ENCODE results near the gene MDP1.
"Not testable (repeated sequence)": the region's sequence is repeated elsewhere in the genome, so short reads cannot be mapped to it uniquely, and the experiment has no call there.

The MDP1 gene

GRCh38 chr14:24226473-24226872, 10.6 kb upstream of the MDP1 start:
- H3K27me3 ChIP-seq (ENCODE audit: control insufficient read depth, insufficient read depth, low read length) = no peaks in the 10 kb centered on the region
- no peak for DNase-seq (ENCODE audit: low read depth, low spot score)
- H3K4me3 ChIP-seq (ENCODE audit: low read length) = no peak overlapping the region
- no peaks in the 10 kb centered on the region for H3K9me3 ChIP-seq (ENCODE audit: control insufficient read depth, insufficient read depth, low read length)
- WGBS (ENCODE audit: insufficient coverage, insufficient read length) = no CpG with 5 or more reads among the region's 1 CpG
- no peak overlapping the region for H3K27ac ChIP-seq (ENCODE audit: low read length)
- H3K4me1 ChIP-seq (ENCODE audit: control insufficient read depth, insufficient read depth, low read length) = no peaks in the 10 kb centered on the region
- no peaks in the 10 kb centered on the region for H3K36me3 ChIP-seq (ENCODE audit: control insufficient read depth, insufficient read depth, low read length)

DNA sequence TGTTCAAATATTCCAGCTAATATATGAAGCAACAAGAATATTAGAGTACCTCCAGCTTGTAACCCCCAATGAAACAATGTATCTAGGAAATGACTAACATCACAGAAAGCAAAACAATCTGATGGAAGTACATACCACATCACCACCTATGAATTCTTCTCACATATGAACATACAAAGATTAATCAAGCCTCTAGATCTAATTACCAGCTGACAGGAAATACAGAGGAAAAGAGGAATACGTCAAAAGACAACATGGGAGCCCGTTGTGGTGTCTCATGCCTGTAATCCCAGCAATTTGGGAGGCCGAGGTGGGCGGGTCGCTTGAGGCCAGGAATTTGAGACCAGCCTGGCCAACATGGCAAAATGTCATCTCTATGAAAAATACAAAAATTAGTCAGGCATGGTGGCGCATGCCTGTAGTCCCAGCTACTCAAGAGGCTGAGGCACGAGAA, 8.8 kb upstream of the MDP1 start:
- WGBS (ENCODE audit: insufficient coverage, insufficient read length) = no CpG with 5 or more reads among the region's 7 CpGs
- Histone ChIP-seq H3K4me3 (ENCODE audit: low read length) (no peak overlapping the region), H3K27me3 (ENCODE audit: control insufficient read depth, insufficient read depth, low read length) (no peaks in the 10 kb centered on the region), H3K9me3 (ENCODE audit: control insufficient read depth, insufficient read depth, low read length) (no peaks in the 10 kb centered on the region), H3K4me1 (ENCODE audit: control insufficient read depth, insufficient read depth, low read length) (no peaks in the 10 kb centered on the region), H3K27ac (ENCODE audit: low read length) (no peak overlapping the region), H3K36me3 (ENCODE audit: control insufficient read depth, insufficient read depth, low read length) (no peaks in the 10 kb centered on the region)
- no peak for DNase-seq (ENCODE audit: low read depth, low spot score)

- H3K27me3 ChIP-seq (ENCODE audit: control insufficient read depth, insufficient read depth, low read length); H3K27ac ChIP-seq (ENCODE audit: low read length); H3K4me3 ChIP-seq (ENCODE audit: low read length); H3K9me3 ChIP-seq (ENCODE audit: control insufficient read depth, insufficient read depth, low read length); H3K36me3 ChIP-seq (ENCODE audit: control insufficient read depth, insufficient read depth, low read length); DNase-seq (ENCODE audit: low read depth, low spot score); H3K4me1 ChIP-seq (ENCODE audit: control insufficient read depth, insufficient read depth, low read length): not testable (repeated sequence)
- no CpG with 5 or more reads among the region's 4 CpGs for whole genome bisulfite sequencing (ENCODE audit: insufficient coverage, insufficient read length)
Measured at GRCh38 chr14:24222987-24223386, 7.1 kb upstream of the MDP1 start.

GRCh38 chr14:24219521-24219920, 3.7 kb upstream of the MDP1 start:
- no CpG with 5 or more reads among the region's 3 CpGs for WGBS (ENCODE audit: insufficient coverage, insufficient read length)
- no peaks in the 10 kb centered on the region for H3K4me1 ChIP-seq (ENCODE audit: control insufficient read depth, insufficient read depth, low read length)
- H3K9me3 ChIP-seq (ENCODE audit: control insufficient read depth, insufficient read depth, low read length) = no peaks in the 10 kb centered on the region

DNA sequence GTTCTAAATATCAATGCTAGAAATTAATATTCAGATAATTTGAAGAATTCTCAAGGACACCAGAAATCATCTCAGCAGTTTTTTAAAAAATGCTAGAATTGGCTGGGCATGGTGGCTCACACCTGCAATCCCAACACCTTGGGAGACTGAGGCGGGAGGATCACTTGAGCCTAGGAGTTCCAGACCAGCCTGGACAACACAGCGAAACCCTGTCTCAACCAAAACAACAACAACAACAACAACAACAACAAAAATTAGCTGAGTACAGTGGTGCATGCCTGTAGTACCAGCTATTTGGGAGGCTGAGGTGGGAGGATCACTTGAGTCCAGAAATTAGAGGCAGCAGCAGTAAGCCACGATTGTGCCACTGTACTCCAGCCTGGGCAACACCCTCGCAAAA, 3.2 kb upstream of the MDP1 start:
- WGBS (ENCODE audit: insufficient coverage, insufficient read length) = no CpG with 5 or more reads among the region's 4 CpGs

More at GRCh38 chr14:24219521-24219920, 3.7 kb upstream of the MDP1 start:
- Histone ChIP-seq H3K36me3 (ENCODE audit: control insufficient read depth, insufficient read depth, low read length) (0 out of 2 replicates have a peak, but pooled peaks cover 2% of the 10 kb centered on the region), H3K27ac (ENCODE audit: low read length) (no peak overlapping the region), H3K27me3 (ENCODE audit: control insufficient read depth, insufficient read depth, low read length) (no peaks in the 10 kb centered on the region), H3K4me3 (ENCODE audit: low read length) (no peak overlapping the region)
- no peak for DNase-seq (ENCODE audit: low read depth, low spot score)

GRCh38 chr14:24216876-24217275, 1.0 kb upstream of the MDP1 start:
- no CpG with 5 or more reads among the region's 1 CpG for WGBS (ENCODE audit: insufficient coverage, insufficient read length)
- not testable (repeated sequence) for H3K27me3 ChIP-seq (ENCODE audit: control insufficient read depth, insufficient read depth, low read length); DNase-seq (ENCODE audit: low read depth, low spot score); H3K27ac ChIP-seq (ENCODE audit: low read length); H3K4me3 ChIP-seq (ENCODE audit: low read length); H3K9me3 ChIP-seq (ENCODE audit: control insufficient read depth, insufficient read depth, low read length); H3K4me1 ChIP-seq (ENCODE audit: control insufficient read depth, insufficient read depth, low read length); H3K36me3 ChIP-seq (ENCODE audit: control insufficient read depth, insufficient read depth, low read length)

More for the DNA sequence above, 3.2 kb upstream of the MDP1 start:
- no peak overlapping the region for H3K27ac ChIP-seq (ENCODE audit: low read length)
- no peak for DNase-seq (ENCODE audit: low read depth, low spot score)
- no peaks in the 10 kb centered on the region for H3K4me1 ChIP-seq (ENCODE audit: control insufficient read depth, insufficient read depth, low read length)
- no peak overlapping the region for H3K4me3 ChIP-seq (ENCODE audit: low read length)
- 0 out of 2 replicates have a peak, but pooled peaks cover 2% of the 10 kb centered on the region for H3K36me3 ChIP-seq (ENCODE audit: control insufficient read depth, insufficient read depth, low read length)
- H3K9me3 ChIP-seq (ENCODE audit: control insufficient read depth, insufficient read depth, low read length) = no peaks in the 10 kb centered on the region
- H3K27me3 ChIP-seq (ENCODE audit: control insufficient read depth, insufficient read depth, low read length) = no peaks in the 10 kb centered on the region

GRCh38 chr14:24216345-24216699, 456 bp upstream of the MDP1 start:
- DNase-seq (ENCODE audit: low read depth, low spot score) = no peak

DNA sequence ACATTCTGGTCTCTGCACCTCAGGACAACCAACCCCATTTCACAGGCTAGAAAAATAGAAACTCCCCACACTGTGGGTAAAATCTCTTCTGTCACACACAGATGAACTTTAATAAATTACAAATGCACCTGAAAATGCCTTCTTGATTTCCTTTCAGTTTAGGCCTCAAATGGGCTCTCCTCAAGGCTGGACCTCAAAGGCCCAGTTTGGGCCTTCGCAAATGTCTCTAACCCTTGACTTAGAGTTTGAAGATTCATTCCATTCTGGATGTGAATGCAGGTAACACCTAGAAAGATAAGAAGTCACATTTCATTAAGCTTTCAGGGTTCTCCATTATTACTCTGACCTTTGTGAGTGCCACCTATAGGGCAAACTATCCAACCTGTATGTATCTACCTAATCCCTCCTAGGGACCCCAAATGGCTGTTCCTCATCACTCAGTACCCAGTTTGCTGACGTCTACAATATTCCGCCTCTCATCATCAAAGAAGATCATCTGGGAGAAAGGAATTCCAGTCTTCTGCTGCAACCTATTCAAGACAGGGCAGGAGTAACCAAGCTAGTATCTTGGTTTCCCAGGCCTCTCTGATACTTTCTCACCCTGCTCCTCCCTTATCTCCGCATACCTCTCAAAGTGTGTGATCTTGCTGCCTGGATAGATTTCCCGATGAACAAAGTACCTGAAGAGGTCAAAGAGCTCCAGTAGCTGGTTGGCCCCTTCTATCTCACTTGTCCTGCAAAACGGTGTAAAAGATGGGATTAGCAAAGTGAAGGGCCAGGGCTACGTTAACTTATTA, 1.8 kb downstream of the MDP1 start:
- Histone ChIP-seq H3K4me3 (ENCODE audit: low read length) (peak overlapping the region; percentile 22; the same call in 1 of the 2 replicates), H3K27me3 (ENCODE audit: control insufficient read depth, insufficient read depth, low read length) (no peaks in the 10 kb centered on the region), H3K27ac (ENCODE audit: low read length) (no peak overlapping the region), H3K36me3 (ENCODE audit: control insufficient read depth, insufficient read depth, low read length) (peaks cover 8% of the 10 kb centered on the region), H3K9me3 (ENCODE audit: control insufficient read depth, insufficient read depth, low read length) (no peaks in the 10 kb centered on the region), H3K4me1 (ENCODE audit: control insufficient read depth, insufficient read depth, low read length) (peaks cover 2% of the 10 kb centered on the region; the same call in 1 of the 2 replicates)
- DNase-seq (ENCODE audit: low read depth, low spot score) = no peak
- no CpG with 5 or more reads among the region's 7 CpGs for WGBS (ENCODE audit: insufficient coverage, insufficient read length)

More at GRCh38 chr14:24216345-24216699, 456 bp upstream of the MDP1 start:
- H3K4me3 ChIP-seq (ENCODE audit: low read length) = no peak overlapping the region; the same call in 1 of the 2 replicates
- peaks cover 2% of the 10 kb centered on the region; the same call in 1 of the 2 replicates for H3K36me3 ChIP-seq (ENCODE audit: control insufficient read depth, insufficient read depth, low read length)
- no CpG with 5 or more reads among the region's 2 CpGs for WGBS (ENCODE audit: insufficient coverage, insufficient read length)
- peaks cover 2% of the 10 kb centered on the region; the same call in 1 of the 2 replicates for H3K4me1 ChIP-seq (ENCODE audit: control insufficient read depth, insufficient read depth, low read length)
- no peaks in the 10 kb centered on the region for H3K27me3 ChIP-seq (ENCODE audit: control insufficient read depth, insufficient read depth, low read length)
- H3K27ac ChIP-seq (ENCODE audit: low read length) = no peak overlapping the region
- no peaks in the 10 kb centered on the region for H3K9me3 ChIP-seq (ENCODE audit: control insufficient read depth, insufficient read depth, low read length)

DNA sequence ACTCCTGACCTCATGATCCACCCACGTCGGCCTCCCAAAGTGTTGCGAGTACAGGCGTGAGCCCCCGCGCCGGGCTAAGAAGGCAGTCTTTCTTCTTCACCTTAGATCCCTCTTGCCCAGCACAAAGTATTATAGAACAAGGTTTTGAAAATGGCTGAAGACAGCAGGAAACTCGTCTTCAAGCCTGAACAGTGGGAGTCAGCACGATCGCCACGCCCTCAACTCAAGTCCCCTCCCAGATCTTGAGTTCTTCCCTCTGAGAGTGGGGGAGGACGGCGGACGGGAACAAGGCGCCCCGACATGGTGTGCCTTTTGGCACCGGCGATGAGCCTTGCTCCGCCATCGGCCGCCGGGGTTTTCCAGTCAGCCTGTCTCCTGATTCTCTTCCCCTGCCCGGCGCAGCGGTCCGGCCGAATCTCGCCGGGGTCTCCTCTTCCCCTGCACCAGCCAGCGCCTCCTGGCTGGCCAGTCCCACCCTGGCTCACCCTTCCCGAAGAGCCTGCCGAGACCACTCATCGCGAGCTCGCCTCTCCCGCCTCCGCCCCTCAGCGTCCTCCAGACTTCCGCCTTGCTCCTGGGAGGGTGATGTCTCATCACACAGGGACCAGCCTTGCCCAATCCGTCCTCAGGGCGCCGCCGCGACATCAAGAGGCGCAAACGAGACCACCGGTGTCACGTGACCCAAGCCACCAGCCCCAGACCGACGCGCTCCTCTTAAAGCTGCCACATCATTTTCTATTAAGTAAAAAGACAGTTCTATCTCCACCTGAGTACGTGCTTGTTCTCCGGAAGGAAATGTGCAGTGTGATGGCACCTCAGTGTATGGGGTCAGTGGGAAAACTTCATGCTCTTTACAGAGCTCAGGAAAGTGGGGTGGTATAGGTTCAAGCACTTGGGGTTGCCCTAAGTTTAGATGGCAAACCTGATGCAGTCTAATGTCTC, 2.7 kb downstream of the MDP1 start, which contains the start of gene CHMP4A:
CHMP4A (minus strand) TSS at position 565 of the 942 bp plus-strand sequence; CDS start at position 516, 49 bp downstream.
- Histone ChIP-seq H3K4me3 (ENCODE audit: low read length) (peak within 1 kb of the TSS; percentile 66), H3K36me3 (ENCODE audit: control insufficient read depth, insufficient read depth, low read length) (peaks cover 8% of the 10 kb centered on the region), H3K9me3 (ENCODE audit: control insufficient read depth, insufficient read depth, low read length) (no peaks in the 10 kb centered on the region), H3K27me3 (ENCODE audit: control insufficient read depth, insufficient read depth, low read length) (no peaks in the 10 kb centered on the region), H3K4me1 (ENCODE audit: control insufficient read depth, insufficient read depth, low read length) (peaks cover 2% of the 10 kb centered on the region; the same call in 1 of the 2 replicates), H3K27ac (ENCODE audit: low read length) (no peak within 1 kb of the TSS)
- peak; percentile 95 for DNase-seq (ENCODE audit: low read depth, low spot score)
- no CpG with 5 or more reads among the region's 53 CpGs for WGBS (ENCODE audit: insufficient coverage, insufficient read length)

DNA sequence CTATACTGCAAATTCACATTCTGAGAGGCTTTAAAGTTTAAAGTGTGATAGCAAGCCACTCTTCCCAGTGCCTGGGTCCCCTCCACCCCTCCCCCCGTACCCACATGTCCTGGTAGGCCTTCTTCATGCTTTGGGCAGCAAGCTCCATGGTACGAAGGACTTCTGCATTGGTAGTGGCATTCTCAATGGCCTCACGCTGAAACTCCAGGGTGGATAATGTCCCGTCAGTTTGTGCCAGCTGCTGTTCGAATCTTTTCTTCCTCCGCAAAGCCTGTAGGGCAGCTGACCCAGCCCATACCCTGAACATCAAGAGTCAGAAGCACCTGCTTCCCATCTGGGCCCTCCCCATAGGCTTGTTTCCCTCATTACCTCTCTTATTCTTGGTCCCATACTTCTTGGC, 4.6 kb downstream of the MDP1 start:
- no peaks in the 10 kb centered on the region for H3K27me3 ChIP-seq (ENCODE audit: control insufficient read depth, insufficient read depth, low read length)
- H3K4me3 ChIP-seq (ENCODE audit: low read length) = no peak overlapping the region
- no peak for DNase-seq (ENCODE audit: low read depth, low spot score)
- peaks cover 9% of the 10 kb centered on the region for H3K36me3 ChIP-seq (ENCODE audit: control insufficient read depth, insufficient read depth, low read length)
- no peak overlapping the region for H3K27ac ChIP-seq (ENCODE audit: low read length)
- no CpG with 5 or more reads among the region's 6 CpGs for WGBS (ENCODE audit: insufficient coverage, insufficient read length)
- H3K4me1 ChIP-seq (ENCODE audit: control insufficient read depth, insufficient read depth, low read length) = peaks cover 2% of the 10 kb centered on the region; the same call in 1 of the 2 replicates
- H3K9me3 ChIP-seq (ENCODE audit: control insufficient read depth, insufficient read depth, low read length) = no peaks in the 10 kb centered on the region

Data from iPS DF 6.9 (cell line).